BE2C (cell line): ENCODE results near the gene MED4.

Source experiments
- DNase-seq: peaks from one replicate; pipeline ENCODE4 v3.0.0-alpha.2; 2020
- H3K27me3 ChIP-seq: fragments of 250-450 bp; sonication (Bioruptor Pico); 2 replicates; pipeline ENCODE4 v1.5.1; 2020; ENCODE audit warnings: mild to moderate bottlenecking
- H3K36me3 ChIP-seq: fragments of 250-450 bp; sonication (Bioruptor Pico); 2 replicates; pipeline ENCODE4 v1.5.1; 2020; ENCODE audit warnings: mild to moderate bottlenecking
- H3K4me1 ChIP-seq: fragments of 250-450 bp; sonication (Bioruptor Pico); 2 replicates; pipeline ENCODE4 v1.5.1; 2020
- H3K4me3 ChIP-seq: 2 replicates; pipeline ENCODE4 v1.5.1; 2011; ENCODE audit warnings: low read depth, low read length
- H3K9me3 ChIP-seq: fragments of 250-450 bp; sonication (Bioruptor Pico); 2 replicates; pipeline ENCODE4 v1.5.1; 2020
- TF ChIP-seq, protein P1 (sequence below): IDR thresholded peaks from 2 replicates; pipeline ENCODE4 v1.5.1; 2012; ENCODE audit warnings: mild to moderate bottlenecking, low read depth, low read length

Gene MED4

DNA sequence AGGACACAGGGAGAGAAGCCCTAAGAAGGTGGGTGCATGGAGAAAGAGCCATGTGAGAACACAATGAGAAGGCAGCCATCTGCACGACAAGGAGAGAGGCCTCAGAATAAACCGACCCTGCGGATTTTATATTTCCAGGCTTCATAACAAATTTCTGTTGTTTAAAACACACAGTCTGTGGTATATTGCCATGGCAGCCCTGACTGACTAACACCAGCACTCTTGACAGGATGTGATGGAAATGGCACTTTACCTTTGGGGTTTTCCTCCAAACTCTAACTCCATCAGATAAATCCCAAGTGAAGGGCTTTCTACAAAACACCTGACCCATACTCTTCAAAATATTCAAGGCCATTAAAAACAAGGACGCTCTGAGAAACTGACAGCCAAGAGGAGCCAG is 13.2 kb upstream of the MED4 start:
- TF ChIP-seq, protein P1, sequence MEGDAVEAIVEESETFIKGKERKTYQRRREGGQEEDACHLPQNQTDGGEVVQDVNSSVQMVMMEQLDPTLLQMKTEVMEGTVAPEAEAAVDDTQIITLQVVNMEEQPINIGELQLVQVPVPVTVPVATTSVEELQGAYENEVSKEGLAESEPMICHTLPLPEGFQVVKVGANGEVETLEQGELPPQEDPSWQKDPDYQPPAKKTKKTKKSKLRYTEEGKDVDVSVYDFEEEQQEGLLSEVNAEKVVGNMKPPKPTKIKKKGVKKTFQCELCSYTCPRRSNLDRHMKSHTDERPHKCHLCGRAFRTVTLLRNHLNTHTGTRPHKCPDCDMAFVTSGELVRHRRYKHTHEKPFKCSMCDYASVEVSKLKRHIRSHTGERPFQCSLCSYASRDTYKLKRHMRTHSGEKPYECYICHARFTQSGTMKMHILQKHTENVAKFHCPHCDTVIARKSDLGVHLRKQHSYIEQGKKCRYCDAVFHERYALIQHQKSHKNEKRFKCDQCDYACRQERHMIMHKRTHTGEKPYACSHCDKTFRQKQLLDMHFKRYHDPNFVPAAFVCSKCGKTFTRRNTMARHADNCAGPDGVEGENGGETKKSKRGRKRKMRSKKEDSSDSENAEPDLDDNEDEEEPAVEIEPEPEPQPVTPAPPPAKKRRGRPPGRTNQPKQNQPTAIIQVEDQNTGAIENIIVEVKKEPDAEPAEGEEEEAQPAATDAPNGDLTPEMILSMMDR: no peak
- Histone ChIP-seq H3K36me3 (no peaks in the 10 kb centered on the region), H3K9me3 (no peaks in the 10 kb centered on the region; the same call in 1 of the 2 replicates), H3K4me1 (no peaks in the 10 kb centered on the region), H3K27me3 (no peaks in the 10 kb centered on the region), H3K4me3 (no peak overlapping the region)
- no peak for DNase-seq

DNA sequence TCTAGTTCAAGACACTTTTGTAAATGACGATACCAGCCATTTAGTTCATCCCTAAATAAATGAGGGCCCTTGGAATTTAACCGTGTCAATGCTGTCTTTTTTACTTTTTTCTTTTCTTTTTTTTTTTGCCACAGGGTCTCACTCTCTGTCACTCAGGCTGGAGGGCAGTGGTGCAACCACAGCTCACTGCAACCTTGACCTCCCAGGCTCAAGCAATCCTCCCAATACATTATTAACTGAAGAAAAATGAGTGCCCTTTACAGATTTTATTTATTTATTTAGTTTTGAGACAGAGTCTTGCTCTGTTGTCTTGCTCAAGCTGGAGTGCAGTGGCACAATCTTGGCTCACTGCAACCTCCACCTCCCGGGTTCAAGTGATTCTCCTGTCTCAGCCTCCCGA is 2.9 kb upstream of the MED4 start:
- H3K27me3 ChIP-seq: no peaks in the 10 kb centered on the region
- no peak overlapping the region for H3K4me3 ChIP-seq
- TF ChIP-seq, protein P1: no peak
- no peaks in the 10 kb centered on the region for H3K36me3 ChIP-seq
- no peaks in the 10 kb centered on the region for H3K4me1 ChIP-seq
- no peaks in the 10 kb centered on the region for H3K9me3 ChIP-seq
- DNase-seq: no peak

DNA sequence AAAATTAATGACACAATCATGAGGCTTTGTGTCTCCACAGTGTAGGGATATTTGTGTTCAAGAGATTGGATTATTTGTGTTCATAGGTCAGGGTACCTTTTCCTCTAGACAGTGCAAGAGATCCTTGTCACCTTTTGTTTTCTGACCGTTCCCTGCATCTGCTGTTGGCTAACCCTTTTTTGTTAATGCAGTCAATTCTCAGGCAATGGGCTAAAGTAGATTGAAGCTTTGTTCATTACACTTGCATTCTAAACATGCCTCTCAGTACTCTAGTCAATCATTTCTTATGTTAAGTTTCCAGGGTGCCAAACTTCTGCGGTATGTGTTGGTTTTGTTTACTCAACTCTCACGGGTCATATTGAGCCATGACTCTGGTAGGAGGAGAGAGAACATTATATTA is 1.8 kb upstream of the MED4 start:
- H3K4me1 ChIP-seq: no peaks in the 10 kb centered on the region
- no peak for DNase-seq
- no peak overlapping the region for H3K4me3 ChIP-seq
- H3K36me3 ChIP-seq: no peaks in the 10 kb centered on the region
- H3K27me3 ChIP-seq: no peaks in the 10 kb centered on the region
- no peaks in the 10 kb centered on the region for H3K9me3 ChIP-seq
- TF ChIP-seq, protein P1: no peak

DNA sequence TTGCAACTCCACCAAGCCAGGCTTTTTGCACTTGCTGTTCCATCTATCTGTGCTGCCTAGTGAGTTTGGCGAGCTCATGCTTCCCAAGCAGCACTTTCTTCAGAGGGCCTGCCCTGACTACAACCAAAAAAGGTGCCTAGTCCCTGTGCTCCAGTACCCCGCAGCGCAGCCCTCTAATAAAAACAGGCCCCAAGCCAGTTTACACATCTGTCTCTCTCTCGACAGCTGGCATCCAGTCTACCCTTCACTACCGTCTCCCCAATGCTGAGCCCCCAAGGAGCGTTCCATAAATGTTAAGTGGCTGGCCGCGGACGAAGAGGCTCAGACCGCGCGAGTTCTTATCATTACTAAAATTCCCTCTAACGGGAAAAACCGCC is 512 bp downstream of the MED4 start:
- H3K9me3 ChIP-seq: no peaks in the 10 kb centered on the region
- TF ChIP-seq, protein P1: no peak
- H3K4me3 ChIP-seq: peak overlapping the region; percentile 94
- no peaks in the 10 kb centered on the region for H3K27me3 ChIP-seq
- H3K4me1 ChIP-seq: no peaks in the 10 kb centered on the region
- peaks cover 6% of the 10 kb centered on the region; the same call in 1 of the 2 replicates for H3K36me3 ChIP-seq
- peak; percentile 9 for DNase-seq

DNA sequence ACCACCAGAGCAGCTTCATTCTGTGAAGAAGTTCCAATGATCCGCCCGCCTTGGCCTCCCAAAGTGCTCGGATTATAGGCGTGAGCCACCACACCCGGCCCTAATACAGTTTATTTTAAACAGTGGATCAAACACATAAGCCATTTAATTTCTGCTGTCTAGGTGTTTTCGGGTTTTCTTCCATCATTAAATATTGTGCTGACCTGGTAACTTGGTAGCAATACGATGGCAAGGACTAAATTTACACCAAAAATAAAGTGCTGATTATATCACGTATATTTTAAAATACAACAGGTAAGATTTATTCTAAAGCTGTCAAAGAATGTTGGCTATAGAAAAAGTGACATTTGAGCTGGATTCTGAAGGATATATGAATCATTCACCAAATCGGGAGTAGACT is 1.3 kb downstream of the MED4 start:
- H3K4me3 ChIP-seq: peak overlapping the region; percentile 94
- TF ChIP-seq, protein P1: no peak
- H3K9me3 ChIP-seq: no peaks in the 10 kb centered on the region
- no peaks in the 10 kb centered on the region for H3K27me3 ChIP-seq
- peaks cover 7% of the 10 kb centered on the region; the same call in 1 of the 2 replicates for H3K36me3 ChIP-seq
- no peak for DNase-seq
- no peaks in the 10 kb centered on the region for H3K4me1 ChIP-seq

DNA sequence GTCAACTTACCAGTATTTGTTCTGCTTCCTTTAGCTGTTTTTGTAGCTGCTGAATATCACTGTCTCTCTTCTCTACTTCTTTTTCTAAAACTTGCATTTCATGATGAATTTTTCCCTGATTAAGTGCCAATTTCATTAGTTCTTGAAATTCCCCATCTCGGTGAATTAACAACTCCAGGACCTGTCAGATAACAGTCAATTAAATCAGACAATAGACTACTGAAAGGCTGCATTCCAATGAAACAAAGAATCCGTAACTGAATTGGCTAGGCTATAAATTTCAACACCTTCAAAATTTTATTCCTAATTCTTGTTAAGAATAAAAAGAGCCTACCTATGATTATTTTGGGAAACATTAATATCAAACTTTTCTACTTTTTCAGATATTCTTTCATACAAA is 8.6 kb downstream of the MED4 start:
- TF ChIP-seq, protein P1: no peak
- no peak overlapping the region for H3K4me3 ChIP-seq
- H3K9me3 ChIP-seq: no peaks in the 10 kb centered on the region
- H3K27me3 ChIP-seq: no peaks in the 10 kb centered on the region
- H3K36me3 ChIP-seq: peaks cover 37% of the 10 kb centered on the region
- no peak for DNase-seq
- H3K4me1 ChIP-seq: no peaks in the 10 kb centered on the region
